ENCODE data around the gene STMN3.

Gene STMN3

GRCh38 chr20:63653041-63653973 is at the start of gene STMN3:
Gene STMN3 (minus strand): TSS chr20:63653424. CDS start chr20:63653345, 79 bp downstream.
- no peak for TF ChIP-seq CTCF (conservative IDR thresholded peaks at IDR 0.05; ENCODE audit: low read depth)

DNA sequence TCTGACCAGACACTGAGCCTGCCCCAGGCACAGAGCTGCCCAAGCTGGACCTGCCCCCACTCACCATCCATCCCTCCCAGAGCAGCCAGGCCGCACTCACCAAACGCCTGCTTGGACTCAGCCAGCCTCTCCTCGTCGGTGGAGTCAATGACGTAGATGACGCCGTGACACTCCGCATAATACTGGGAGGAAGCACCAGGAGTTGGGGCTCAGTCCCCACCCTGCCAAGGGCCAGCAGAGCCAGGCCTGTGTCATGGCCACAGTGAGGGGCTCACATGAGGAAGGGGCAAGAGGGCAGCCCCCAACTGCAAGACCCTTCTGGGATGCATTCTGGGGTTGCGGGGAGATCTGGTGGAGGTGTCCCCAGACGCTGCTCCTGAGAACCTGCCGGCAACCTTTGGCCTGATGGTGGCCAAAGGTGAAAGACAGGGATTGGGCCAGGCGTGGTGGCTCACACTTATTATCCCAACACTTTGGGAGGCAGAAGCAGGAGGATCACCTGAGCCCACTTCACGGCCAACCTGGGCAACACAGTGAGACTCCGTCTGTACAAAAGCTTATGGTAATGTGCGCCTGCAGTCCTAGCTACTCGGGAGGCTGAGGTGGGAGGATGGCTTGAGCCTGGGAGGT is 48.9 kb upstream of the STMN3 start:
- CTCF ChIA-PET, result interaction anchor here (2.0 kb wide), 1 partner anchor 271 kb away, joined by 10 read pairs; no protein-coding TSS in a partner anchor
- POLR2A ChIA-PET (ENCODE audit: low non-redundant PET), result interaction anchor here (1.0 kb wide), 1 partner anchor 39 kb away, joined by 3 read pairs; no protein-coding TSS in a partner anchor
- TF ChIP-seq CTCF (conservative IDR thresholded peaks at IDR 0.05; ENCODE audit: low read depth), result no peak
- H3K27ac ChIP-seq, result peak overlapping the region; percentile 97
- DNase-seq (ENCODE audit: low spot score), result no peak

More at GRCh38 chr20:63653041-63653973, at the start of gene STMN3:
- ChIA-PET POLR2A (ENCODE audit: low non-redundant PET) (no interaction called here), CTCF (interaction anchor here (0.5 to 0.6 kb wide), 2 partner anchors 115 to 455 kb away, joined by 4 to 5 read pairs; no protein-coding TSS in a partner anchor)
- peak; percentile 89 for DNase-seq (ENCODE audit: low spot score)
- peak within 1 kb of the TSS; percentile 89 for H3K27ac ChIP-seq

DNA sequence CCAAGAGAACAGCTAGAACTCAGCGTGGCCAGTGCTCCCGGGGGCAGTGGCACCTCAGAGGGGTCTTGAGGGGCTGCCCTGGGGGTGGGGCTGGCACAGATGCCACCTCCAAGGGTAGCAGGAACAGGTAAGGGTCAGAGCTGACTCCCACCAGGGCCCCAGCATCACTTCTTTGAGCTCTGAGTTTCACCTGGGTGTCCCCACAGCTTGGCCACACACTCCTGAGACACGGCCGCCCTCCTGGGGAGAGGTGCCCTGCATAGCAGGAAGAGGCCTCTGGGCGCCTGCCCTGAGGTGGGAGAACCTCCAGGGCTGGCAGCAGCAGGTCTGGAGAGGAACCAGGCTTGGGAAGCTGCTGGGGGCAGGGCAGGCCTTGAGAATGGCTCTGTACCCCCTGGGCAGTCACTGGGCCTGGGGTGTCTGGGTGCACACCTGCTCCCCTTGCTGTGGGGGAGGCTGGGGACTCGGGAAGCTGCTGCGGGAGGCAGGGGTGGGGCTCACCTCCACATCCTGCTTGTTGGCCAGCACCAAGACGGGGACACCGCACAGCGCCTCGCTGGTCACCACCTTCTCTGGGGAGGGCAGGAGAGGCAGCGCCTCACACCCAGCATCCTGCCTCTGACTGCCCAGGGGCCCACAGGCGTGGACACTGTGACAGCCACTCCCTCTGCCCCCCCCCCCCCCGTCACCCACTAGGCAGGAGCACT is 48.3 kb upstream of the STMN3 start:
- no peak for TF ChIP-seq CTCF (conservative IDR thresholded peaks at IDR 0.05; ENCODE audit: low read depth)
- DNase-seq (ENCODE audit: low spot score), result no peak
- POLR2A ChIA-PET (ENCODE audit: low non-redundant PET), result no interaction called here
- CTCF ChIA-PET, result no interaction called here
- H3K27ac ChIP-seq, result peak overlapping the region; percentile 97

DNA sequence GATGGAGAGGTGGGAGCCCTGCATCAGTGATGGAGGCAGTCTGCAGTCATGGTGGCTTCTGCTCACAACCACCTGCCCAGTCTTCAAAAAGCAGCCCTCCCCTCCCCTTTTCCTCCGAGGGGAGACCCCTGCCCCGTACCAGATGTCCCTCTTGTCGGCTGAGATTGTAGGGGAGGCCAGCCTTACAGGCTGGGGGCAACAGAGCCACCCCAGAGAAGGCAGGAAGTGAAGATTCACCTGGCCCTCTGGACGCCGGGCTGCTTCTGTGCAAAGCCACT is 47.8 kb upstream of the STMN3 start:
- no peak for DNase-seq (ENCODE audit: low spot score)

GRCh38 chr20:63700199-63701050 is 47.2 kb upstream of the STMN3 start:
- POLR2A ChIA-PET (ENCODE audit: low non-redundant PET), result interaction anchor here (1.5 kb wide), 1 partner anchor 18 kb away, joined by 8 read pairs; no protein-coding TSS in a partner anchor
- CTCF ChIA-PET, result no interaction called here
- peak overlapping the region; percentile 97 for H3K27ac ChIP-seq
- DNase-seq (ENCODE audit: low spot score), result no peak
- no peak for TF ChIP-seq CTCF (conservative IDR thresholded peaks at IDR 0.05; ENCODE audit: low read depth)

More for the DNA sequence above, 47.8 kb upstream of the STMN3 start:
- peak overlapping the region; percentile 97 for H3K27ac ChIP-seq
- ChIA-PET POLR2A (ENCODE audit: low non-redundant PET) (no interaction called here), CTCF (no interaction called here)
- TF ChIP-seq CTCF (conservative IDR thresholded peaks at IDR 0.05; ENCODE audit: low read depth), result no peak
